ENCODE data around the gene ZFP91.

DNA sequence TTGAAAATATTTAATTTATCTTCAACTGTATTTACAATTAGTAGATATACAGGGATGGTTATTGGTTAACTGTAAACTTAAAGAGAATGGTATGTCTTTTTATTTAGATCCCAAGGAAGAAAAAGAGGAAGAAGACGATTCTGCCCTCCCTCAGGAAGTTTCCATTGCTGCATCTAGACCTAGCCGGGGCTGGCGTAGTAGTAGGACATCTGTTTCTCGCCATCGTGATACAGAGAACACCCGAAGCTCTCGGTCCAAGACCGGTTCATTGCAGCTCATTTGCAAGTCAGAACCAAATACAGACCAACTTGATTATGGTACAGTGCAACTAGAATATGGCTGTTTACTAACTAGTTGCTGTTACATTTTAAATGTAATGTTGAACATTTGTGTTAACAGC lies 30.9 kb downstream of the ZFP91 start:
- TF ChIP-seq GATA2 (IDR thresholded peaks at IDR 0.05; ENCODE audit: low read depth, low read length) (no peak), GATA3 (IDR thresholded peaks at IDR 0.05; ENCODE audit: low read depth, low read length) (no peak)
